GM20431 (cell line): ENCODE measurements around the gene PIK3CD.

Experiments
- in situ Hi-C: fragments of 300-500 bp; cut with MseI, MboI; formaldehyde crosslinking; loops from one replicate; pipeline ENCODE4 v1.15.0; 2020; ENCODE audit warnings: low sequenced_read_pairs; ENCODE audit not compliant: unreplicated experiment

The PIK3CD gene

DNA sequence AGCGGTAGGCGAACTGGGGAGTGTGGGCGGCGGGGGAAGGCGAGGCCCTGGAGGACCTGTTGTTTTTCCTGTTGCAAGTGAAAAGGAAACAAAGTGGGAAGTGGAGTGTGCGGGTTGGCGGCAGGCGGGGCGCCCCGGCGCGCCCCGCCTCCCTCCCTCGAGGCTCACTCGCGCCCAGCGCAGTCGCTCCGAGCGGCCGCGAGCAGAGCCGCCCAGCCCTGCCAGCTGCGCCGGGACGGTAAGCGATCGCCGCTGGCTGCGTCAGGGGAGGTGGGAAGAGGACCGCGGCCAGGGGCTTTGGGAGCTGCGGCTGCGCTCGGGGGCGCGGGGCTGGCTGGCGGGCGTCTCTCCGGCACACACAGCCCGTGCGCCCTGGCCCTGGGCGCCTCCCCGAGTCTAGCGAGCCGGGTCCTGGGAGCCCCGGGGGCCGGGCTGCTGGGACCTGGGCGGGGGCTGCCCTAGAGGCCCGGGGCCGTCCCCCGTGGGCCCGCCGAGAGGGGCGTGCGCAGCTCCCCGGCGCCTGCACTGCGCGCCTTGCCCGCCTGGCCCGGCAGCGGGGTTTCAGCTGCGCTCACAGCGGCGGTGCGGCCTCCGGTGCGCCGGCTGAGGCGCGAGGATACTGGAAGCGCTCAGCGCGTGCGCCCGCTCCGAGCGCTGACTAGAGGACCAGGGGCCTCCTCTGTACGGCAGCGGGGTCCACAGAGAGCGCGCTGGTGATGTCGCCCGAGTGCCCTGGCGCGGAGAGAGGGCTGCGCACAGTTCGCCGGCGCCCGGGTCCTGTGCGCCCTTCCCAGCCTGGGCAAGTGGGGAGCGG is at the start of gene PIK3CD:
PIK3CD (plus strand) TSS at position 167 of the 814 bp plus-strand sequence. CDS start 58,725 bp downstream, outside the sequence.
- in situ Hi-C loops: no loop called here

DNA sequence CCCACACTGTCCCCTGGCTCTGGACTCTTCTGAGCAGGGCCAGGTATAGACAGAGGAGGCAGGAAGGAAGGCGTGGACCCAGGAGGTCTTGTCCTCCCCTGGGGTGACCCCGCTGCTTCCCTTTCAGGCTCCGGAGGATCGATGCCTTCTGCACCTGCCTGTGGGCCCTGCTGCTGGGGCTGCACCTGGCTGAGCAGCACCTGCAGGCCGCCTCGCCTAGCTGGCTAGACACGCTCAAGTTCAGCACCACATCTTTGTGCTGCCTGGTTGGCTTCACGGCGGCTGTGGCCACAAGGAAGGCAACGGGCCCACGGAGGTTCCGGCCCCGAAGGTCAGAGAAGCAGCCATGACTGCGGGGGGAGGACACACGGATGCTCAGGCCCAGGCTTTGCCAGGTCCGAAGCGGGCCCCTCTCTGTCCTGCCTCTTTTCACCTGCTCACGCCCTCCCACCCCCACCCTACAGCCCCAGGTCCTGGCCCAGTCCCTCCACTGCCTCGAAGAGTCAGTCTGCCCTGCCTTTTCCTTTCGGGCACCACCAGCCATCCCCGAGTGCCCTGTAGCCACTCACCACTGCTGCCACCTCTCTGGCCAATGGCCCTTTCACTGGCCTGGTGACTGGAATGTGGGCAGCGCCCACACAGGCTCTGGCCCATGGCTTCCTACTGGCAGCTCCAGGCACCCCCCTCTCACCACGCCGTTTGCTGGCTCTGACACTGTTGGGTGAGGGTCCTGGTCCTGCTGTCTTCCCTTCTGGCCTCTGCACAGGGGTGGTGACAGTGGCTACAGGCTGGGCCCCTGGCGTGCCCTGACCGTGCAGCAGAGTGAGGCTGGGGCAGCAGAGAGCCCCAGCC is 49.4 kb upstream of the PIK3CD start:
- in situ Hi-C loops: loop anchor here (25.0 kb wide), 1 partner anchor 260 kb away; no protein-coding TSS in a partner anchor

DNA sequence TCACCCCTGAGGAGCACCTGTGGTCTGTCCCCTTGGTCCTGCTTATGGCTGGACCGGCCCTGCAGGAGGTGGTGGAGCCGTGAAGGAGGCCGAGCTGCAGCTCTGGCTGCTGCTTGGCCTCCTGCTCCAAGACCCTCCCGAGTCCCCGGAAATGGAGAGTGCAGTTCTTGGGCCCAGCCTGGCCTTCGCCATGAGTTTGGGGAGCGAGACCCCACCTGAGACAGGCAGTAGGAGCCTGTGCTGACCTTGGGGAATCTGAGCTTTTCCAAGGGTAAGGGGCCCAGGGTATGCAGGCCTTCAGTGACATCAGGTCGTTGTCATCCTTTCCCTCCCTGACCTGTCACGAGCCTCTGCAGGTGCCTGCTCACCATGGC is 48.8 kb upstream of the PIK3CD start:
- in situ Hi-C loops: loop anchor here (25.0 kb wide), 1 partner anchor 260 kb away; no protein-coding TSS in a partner anchor

GRCh38 chr1:9603307-9603706 is 48.2 kb upstream of the PIK3CD start:
- in situ Hi-C loops: loop anchor here (25.0 kb wide), 1 partner anchor 259 kb away; no protein-coding TSS in a partner anchor

DNA sequence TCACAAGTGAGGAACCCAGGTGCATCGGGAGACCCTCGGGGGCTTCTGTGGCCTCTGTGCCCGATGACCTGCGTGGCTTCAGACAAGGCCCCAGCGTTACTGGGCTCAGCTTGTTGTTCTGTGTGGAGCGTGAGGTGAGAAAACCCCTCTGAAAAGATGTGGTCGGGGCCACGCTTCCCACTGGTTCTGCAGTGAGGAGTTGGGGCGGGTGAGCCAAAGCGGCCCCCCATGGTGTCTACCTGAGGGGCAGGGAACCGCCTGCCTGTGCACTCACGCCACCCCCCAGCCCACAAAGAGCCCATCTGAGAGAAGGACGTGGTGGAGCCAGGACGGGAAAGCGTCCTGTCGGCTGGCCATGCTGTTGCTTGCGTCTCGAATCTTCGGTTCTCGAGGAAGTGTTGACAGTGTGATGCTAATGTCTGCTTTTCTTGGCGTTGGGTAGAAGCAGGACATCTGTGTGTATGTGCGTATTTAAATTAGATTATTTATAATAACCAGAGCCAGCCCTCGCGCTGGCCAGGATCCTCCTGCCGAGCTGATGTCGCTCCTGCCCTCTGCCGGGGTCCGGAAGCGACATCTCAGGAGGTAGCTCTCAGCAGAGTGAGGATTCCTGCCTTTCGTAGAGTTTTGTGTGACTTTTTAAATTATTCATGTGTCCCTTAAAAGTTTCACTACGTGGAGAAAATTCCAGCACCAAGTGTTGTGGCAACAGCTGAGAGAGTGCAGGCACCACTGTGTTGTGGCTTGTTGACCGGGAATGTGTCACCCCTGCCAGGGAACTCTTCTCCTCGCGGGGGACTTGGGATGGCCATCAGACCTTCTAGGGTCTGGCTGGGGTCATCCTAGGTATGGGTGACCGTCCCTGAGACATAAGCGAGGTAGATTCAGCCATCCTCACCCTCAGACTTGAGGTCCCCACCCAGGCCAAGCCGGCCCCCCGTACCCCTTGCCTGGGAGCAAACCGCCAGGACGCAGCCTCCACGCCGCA is 47.5 kb upstream of the PIK3CD start:
- in situ Hi-C loops: loop anchor here (25.0 kb wide), 1 partner anchor 258 kb away; no protein-coding TSS in a partner anchor

- in situ Hi-C loops: loop anchor here (25.0 kb wide), 1 partner anchor 257 kb away; no protein-coding TSS in a partner anchor
Measured at GRCh38 chr1:9604836-9605235, 46.7 kb upstream of the PIK3CD start.

GRCh38 chr1:9605946-9606455 is 45.5 kb upstream of the PIK3CD start:
- in situ Hi-C loops: loop anchor here (25.0 kb wide), 1 partner anchor 256 kb away; no protein-coding TSS in a partner anchor

DNA sequence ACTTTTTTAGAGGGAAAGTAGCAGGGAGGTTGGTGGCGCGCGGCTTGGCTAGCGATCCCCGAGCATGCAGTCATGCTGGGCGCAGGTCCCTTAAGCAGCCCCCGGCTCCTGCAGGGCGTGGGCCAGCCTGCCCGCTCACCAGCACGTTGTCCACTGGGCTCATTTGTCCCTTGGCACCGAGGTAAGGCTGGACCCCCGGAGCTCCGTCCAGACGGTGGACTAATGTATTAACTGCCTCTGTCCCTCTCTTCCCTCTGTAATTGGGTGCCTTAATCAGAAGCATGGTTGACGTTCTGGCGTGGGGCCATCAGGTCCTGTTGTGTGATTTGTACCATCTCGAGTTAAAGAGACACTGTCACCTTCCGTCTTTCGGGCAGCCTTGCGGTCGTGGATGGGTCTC is 45.1 kb upstream of the PIK3CD start:
- in situ Hi-C loops: loop anchor here (25.0 kb wide), 1 partner anchor 256 kb away; no protein-coding TSS in a partner anchor

DNA sequence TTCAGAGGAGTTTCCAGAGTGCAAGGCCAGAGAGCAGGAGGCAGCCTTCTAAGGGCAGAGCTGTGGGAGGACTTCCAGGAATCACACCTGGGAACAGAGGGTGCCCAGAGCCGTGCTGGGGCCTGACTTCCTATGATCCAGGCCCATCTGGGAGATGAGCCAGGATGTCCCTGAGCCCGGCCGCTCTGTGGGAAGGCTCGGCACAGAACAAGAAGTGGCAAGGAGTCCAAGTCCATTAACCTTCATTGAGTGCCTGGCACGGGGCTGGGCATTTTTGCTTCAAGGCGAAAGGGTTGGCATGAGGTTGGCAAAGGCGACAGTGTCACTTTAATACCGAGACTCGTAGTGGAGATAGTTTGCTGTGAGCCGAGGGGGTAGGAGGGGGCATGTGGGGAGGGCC is 44.6 kb upstream of the PIK3CD start:
- in situ Hi-C loops: loop anchor here (25.0 kb wide), 1 partner anchor 255 kb away; no protein-coding TSS in a partner anchor

DNA sequence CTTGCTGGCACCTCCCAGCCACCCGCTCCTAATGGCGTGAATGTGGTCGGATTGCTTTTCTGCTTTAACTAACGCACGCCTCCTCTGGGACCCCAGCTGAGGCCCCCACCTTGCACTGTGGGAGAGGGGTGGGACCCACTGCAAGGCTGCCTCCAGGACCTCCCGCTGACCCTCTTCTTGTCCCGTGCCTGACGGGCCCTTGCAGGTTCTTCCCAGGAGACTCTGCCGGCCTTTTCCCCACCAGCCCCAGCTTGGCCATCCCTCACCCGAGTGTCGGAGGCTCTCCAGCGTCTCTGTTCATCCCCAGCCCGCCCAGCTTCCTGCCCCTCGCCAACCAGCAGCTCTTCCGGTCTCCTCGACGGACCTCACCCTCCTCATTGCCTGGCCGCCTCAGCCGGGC is 44.2 kb upstream of the PIK3CD start:
- in situ Hi-C loops: loop anchor here (25.0 kb wide), 1 partner anchor 255 kb away; no protein-coding TSS in a partner anchor

DNA sequence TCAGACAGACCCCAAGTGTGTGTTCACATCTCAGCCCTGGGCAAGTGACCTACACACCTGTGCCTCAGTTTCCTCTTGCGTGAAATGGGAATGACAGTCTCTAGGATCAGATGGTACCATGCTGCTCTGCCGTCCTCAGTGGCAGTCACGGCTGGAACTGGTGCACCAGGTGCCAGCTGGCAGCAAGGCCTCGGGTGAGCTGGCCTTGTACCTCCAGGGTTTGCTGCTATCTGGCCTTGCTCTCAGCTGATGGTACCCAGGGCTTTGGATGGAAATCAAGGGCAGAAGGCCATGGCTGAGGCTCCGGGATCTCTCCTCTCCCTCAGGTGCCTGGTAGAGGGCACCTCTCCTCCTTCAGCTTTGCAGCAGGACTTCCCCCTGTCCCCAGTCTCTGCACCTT is 41.5 kb upstream of the PIK3CD start:
- in situ Hi-C loops: loop anchor here (25.0 kb wide), 1 partner anchor 252 kb away; no protein-coding TSS in a partner anchor

- in situ Hi-C loops: loop anchor here (25.0 kb wide), 1 partner anchor 252 kb away; no protein-coding TSS in a partner anchor
Measured at GRCh38 chr1:9610548-9610947, 41.0 kb upstream of the PIK3CD start.

DNA sequence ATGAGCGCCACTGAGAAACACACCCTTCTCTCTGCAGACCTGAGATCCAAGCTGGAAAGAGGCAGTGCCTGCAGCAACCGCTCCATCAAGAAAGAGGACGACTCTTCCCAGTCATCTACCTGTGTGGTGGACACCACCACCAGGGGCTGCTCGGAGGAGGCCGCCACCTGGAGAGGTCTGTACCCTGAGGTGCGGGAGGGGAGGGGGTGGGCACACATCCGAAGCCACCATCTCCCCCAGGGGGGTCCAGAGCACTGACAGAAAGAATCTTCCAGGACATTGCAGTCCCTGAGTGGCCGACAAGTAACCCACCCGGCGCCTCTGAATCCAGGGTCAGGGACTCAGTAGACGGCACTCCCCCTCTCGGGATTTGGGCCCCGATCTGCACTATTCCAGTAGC is 39.8 kb upstream of the PIK3CD start:
- in situ Hi-C loops: loop anchor here (25.0 kb wide), 1 partner anchor 251 kb away; no protein-coding TSS in a partner anchor

- in situ Hi-C loops: loop anchor here (25.0 kb wide), 1 partner anchor 250 kb away; no protein-coding TSS in a partner anchor
Measured at GRCh38 chr1:9612162-9612845, 39.2 kb upstream of the PIK3CD start.

GRCh38 chr1:9612871-9613624 is 38.5 kb upstream of the PIK3CD start:
- in situ Hi-C loops: loop anchor here (25.0 kb wide), 1 partner anchor 249 kb away; no protein-coding TSS in a partner anchor

DNA sequence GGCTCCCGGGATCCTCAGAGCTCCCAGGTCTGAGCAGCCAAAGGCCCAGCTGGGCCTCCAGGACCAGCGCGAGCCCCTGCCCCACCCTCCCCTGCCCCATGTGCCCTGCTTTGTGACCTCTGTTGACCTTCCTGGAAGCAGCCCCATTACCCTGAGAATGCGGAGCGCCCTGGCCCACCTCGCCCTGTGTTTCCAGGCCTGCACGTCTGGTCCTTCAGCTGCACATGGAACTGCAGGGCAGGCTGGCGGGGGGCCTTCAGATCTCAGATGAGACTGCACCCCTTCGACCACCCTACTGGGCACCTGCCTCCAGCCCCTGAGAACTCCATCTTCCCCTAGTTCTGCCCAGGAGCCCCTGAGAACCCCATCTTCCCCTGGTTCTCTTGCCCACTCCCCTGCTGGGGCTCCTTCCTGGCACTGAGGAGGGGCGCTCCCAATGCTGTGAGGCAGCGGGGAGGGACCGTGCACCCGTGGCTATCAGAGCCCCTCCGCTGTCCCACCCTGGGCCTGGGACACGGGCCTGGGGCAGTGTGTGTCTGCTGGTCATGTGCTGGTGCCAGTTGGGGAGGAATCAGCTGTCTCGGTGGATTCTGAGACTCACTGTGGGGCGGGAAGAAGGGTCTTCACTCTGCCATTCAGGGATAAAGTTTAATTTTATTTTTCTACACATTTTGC is 37.8 kb upstream of the PIK3CD start:
- in situ Hi-C loops: loop anchor here (25.0 kb wide), 1 partner anchor 249 kb away; no protein-coding TSS in a partner anchor
